NCI-H2029 treated with DMSO at 0.1 percent for 48 hours (cell line): ENCODE data around the gene FALEC.
"Not testable (repeated sequence)": the region's sequence is repeated elsewhere in the genome, so short reads cannot be mapped to it uniquely, and the experiment has no call there.

Experiments used
- DNase-seq: peaks from one replicate; lab custom pipeline; 2025; lab: John Stamatoyannopoulos, UW

FALEC gene

DNA sequence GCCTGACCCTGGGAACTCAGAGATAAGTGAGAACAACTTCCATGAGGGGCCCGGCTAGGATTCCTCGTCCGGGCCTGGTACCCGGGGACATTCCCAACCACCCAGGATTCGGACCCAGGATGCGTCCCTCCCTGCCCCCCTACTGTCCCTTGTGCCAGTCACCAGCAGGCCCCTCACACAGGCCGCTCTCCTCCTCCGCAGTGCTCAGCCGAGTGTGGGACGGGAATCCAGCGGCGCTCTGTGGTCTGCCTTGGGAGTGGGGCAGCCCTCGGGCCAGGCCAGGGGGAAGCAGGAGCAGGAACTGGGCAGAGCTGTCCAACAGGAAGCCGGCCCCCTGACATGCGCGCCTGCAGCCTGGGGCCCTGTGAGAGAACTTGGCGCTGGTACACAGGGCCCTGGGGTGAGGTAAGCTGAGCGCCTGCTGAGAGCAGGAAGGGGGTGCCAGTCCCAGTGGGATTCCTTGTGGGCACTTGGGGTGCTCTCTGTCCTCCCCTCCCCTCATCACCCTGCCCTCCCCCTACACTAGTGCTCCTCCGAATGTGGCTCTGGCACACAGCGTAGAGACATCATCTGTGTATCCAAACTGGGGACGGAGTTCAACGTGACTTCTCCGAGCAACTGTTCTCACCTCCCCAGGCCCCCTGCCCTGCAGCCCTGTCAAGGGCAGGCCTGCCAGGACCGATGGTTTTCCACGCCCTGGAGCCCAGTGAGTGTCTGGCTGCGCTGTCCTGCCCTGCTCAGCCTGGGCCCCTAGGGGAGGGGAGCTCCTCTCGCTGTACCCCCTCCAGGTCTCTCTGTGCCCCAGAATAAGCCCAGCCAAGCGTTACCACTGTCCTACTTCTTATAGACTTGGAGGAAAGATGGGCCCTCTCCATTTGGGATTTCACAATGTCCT lies 43.5 kb downstream of the FALEC start:
- no peak for DNase-seq

DNA sequence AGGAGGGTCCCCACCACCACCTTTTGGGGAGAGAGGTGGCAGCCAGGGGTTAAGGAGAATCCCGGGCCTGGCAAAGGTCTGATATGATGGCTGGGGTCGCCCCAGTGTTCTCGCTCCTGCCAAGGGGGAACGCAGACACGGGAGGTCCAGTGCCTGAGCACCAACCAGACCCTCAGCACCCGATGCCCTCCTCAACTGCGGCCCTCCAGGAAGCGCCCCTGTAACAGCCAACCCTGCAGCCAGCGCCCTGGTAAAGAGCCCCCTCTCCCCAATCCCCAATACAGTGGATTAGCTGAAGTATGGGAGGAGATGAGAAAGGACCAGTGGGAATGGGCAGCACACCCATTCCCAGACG lies 44.1 kb downstream of the FALEC start:
- no peak for DNase-seq

DNA sequence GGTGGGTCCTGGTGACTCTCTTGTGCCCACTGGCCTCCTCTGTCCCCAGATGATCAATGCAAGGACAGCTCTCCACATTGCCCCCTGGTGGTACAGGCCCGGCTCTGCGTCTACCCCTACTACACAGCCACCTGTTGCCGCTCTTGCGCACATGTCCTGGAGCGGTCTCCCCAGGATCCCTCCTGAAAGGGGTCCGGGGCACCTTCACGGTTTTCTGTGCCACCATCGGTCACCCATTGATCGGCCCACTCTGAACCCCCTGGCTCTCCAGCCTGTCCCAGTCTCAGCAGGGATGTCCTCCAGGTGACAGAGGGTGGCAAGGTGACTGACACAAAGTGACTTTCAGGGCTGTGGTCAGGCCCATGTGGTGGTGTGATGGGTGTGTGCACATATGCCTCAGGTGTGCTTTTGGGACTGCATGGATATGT lies 44.5 kb downstream of the FALEC start:
- peak; percentile 33 for DNase-seq

DNA sequence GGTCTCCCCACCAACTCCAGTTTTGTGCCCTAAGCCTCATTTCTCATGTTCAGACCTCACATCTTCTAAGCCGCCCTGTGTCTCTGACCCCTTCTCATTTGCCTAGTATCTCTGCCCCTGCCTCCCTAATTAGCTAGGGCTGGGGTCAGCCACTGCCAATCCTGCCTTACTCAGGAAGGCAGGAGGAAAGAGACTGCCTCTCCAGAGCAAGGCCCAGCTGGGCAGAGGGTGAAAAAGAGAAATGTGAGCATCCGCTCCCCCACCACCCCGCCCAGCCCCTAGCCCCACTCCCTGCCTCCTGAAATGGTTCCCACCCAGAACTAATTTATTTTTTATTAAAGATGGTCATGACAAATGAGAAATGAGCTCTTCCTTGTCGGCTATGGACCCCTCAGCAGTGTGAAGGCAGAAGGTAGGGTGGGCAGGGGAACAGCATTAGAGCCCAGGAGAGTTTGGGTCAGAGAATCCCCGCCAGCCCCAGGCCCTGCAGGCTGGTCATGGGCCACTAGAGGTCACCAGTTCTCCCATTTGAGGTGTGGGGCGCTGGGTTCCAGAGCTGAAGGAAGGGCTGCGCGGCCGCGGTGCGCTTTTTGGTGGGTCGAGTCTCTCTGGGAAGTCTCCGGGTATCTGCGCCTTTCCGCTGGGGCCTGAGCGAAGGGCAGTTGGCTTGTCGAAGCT lies 45.2 kb downstream of the FALEC start:
- peak; percentile 86 for DNase-seq

DNA sequence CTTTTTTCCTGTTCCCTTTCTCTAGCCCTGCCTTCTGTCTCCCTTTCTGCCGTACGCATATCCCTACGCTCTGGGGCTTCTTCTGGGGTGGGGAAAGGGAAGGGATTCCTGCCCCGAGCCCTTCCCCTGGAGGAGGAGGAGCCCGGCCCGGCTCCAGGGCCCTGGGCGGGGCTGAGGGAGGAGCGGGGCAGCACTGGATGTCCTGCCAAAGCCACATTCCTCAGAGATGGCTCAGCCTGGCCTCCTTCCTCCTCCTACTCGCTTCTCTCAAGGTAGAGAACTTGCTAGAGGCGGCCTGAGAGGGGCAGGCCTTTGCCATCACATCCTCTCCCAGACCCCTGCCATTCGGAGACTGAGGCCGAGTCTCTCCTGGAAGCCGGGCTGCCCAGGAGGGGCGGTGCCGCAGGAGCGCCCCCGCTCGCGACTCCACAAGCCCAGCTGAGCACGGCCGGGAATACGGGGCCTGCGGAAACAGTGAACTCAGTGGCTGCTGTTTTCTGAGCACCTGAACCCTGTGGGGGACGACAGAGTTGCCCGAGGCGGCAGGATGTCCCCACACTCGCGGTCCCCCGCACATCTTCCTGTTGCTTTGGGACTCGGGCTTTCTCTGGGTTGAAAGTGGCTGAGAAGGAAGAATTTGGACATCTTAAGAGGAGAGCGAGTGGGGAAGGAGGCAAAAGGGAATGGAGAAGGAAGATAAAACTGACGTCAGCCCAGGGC lies 45.9 kb downstream of the FALEC start:
- peak; percentile 86 for DNase-seq

DNA sequence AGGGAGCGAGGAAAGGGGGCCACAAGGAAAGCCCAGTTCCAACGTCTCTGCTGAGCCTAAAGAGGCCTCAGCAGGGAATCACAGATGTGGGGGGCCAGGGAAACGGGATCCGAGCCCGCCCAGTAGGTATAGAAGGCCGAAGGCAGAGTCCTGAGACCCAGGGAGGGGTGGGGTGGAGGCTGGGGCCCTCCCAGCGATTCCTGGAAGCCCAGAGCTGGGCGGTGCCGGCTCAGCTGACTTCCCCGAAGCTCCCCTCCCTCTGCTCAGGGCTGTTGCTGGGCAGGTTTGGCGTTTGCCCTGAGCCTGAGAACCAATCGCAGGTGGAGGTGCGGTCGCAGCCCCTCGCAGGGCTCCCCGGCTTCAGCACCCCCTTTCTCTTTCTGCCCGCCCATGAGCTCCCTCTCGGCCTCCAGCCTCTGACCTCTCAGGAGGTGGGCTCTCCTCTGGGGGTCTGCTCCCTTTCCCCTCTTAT lies 46.5 kb downstream of the FALEC start:
- peak; percentile 44 for DNase-seq

DNA sequence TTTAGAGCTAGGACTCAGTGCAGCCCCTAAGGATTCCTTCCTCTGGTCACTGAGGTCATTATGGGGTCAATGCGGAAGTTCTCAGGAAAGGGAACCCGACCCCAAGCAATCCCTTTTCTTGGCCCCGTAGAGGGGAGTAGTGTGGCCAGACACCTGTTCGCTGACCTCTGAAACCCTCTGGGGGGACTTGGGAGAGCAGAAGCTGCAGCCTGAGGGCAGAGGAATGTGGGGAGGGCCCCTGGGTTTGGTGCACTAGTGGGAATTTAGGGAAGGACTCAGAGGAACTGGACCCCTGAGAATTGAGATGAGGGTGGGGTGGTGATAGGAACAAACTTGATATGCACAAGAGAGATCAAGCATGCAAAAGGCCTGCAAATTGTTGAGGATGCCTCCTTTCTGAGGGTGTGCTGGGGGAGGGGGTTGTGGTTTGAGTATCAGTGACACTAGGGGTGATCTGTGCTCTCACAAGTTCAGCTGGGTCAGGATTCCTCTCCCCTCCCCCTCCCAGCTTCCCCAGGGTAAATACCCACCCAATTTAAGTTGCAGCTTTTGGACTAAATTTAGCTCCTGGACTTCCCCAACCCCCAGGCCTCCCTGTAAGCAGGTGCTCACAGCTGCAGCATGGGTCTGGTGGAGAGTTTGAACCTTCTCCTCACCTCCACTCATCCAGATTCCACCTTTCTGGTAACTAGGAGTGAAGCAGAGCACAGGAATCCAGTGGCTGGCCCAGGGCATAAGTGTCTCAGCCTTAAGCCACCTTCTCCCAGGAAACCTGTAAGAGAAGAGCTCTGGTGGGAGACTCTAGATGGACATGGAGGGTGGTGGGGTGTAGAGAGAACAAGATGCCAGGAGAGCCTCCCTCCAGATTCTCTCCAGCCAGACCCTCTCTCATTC lies 47.1 kb downstream of the FALEC start:
- no peak for DNase-seq

DNA sequence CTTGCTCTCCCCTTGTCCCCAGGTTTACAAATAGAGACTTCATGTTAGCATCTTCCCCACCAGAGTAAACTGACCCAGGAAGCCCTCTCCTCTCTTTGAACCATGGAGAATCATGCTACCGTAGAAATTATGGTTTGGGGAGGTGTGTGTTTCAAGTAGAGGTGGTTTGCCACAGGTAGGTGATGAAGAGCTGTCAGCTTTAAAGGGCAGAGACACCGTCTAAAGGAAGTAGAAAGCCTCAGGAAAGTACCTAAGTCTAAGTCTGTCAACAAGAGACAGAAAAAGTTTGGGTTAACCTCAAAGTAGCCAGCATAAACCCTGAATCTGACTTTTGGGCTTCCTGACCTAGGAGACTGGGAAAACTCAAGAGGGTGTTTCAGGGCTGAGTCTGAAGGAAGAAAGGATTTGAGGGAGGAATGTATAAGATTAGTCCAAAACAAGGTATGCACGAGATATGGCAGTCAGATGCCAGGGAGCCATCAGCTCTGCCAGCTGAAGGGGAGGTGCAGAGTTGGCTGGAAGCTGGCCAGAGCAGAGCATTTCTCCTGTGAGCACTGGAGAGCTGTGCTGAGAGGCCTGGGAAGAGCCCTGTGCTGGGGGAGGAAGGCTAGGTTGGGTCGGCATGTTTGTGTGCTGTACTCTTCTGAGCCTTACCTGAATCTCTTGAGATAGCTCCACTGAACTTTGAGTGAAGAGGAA lies 47.9 kb downstream of the FALEC start:
- peak; percentile 32 for DNase-seq

DNA sequence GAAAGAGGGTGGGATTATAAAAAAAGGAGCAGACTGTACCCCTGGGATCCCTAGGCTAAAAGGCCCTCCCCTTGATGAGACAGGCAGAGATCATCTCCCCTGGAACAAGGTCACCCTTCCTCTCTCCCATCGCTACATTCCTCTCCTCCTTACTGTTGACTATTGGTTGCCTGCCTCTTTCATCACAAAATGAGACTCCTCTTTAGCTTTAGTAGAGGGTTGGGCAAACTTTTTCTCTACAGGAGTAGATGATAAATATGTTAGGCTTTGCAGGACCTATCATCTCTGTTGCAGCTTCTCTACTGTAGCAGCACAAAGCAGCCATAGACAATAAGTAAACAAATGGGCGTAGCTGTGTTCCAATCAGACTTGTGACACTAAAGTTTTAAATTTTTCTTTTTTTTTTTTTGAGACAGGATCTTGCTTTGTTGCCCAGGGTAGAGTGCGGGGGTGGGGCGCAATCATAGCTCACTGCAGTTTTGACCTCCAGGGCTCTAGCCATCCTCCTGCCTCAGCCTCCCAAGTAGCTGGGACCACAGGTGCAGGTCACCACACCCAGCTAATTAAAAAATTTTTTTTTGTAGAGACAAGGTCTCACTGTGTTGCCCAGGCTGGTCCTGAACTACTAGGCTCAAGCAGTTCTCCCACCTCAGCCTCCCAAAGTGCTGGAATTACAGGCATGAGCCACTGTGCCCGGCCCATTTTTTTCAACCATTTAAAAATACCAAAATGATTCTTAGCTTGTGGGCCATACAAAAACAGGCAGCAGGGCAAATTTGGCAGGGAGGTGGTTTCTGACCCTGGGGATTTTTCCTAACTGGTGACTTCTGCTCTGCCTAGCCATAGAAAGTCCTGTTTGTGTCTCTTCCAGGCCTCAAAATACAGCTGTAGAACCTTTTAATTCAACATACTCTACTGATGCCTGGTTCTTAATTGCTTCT lies 48.8 kb downstream of the FALEC start:
- DNase-seq = no peak

DNA sequence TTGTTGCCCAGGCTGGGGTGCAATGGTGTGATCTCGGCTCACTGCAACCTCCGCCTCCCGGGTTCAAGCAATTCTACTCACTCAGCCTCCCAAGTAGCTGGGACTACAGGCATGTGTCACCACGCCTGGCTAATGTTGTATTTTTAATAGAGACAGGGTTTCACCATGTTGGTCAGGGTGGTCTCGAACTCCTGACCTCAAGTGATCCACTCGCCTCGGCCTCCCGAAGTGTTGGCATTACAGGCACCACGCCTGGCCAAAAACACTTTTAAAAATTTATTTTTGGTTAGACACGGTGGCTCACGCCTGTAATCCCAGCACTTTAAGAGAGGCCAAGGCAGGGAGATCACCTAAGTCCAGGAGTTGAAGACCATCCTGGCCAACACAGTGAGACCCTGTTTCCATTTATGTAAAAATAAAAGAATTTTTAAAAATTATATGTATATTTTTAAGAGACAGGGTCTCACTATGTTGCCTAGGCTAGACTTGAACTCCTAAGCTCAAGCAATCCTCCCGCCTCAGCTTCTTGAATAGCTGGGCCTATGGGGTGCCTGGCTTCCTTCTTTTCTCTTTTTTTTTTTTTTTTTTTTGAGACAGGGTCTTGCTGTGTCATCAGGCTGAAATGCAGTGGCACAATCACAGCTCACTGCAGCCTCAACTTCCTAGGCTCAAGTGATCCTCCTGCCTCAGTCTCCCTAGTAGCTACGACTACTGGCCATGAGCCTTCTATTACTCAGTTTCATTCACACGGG lies 49.9 kb downstream of the FALEC start:
- DNase-seq = not testable (repeated sequence)

DNA sequence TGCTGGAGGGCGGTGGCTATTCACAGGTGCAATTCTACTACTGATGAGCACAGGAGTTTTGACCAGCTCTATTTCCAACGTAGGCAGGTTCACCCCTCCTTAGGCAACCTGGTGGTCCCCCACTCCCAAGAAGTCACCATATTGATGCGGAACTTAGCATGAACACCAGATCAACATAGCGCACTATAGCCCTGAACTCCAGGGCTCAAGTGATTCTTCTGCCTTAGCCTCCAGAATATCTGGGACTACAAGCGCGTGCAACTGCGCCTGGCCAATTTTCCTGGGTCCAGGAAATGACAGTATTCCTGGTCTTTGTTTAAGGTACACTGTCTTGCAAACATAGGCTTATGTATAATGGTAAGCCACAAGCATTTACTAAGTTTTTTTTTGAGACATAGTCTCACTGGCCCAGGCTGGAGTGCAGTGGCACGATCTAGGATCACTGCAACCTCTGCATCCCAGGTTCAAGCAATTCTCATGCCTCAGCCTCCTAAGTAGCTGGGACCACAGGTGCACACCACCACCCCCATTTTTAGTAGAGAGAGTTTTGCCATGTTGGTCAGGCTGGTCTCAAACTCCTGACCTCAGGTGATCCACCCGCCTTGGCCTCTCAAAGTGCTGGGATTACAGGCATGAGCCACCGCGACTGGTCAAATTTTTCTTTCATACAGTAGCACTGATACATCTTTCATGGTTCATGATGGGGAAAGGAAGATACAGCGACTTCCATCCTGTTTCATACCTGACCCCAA lies 51.2 kb downstream of the FALEC start:
- no peak for DNase-seq

DNA sequence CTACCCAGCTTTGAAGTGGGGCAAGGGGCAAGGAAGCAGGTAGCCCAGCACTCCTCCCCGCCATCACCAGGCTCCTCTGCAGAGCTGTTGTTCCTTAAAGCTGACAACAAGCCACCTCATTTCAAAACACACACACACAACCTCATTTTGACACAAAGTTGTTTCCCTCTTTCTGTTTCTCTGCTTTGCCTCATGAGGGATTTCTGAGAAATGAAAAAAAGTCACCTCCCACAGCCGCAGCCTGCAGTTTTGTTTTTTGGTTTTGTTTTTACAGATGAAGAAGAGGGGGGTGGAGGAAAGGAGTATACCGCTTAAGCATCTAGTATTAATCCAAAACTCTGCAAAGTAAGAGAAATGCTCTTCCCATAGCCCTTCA lies 51.8 kb downstream of the FALEC start:
- no peak for DNase-seq

DNA sequence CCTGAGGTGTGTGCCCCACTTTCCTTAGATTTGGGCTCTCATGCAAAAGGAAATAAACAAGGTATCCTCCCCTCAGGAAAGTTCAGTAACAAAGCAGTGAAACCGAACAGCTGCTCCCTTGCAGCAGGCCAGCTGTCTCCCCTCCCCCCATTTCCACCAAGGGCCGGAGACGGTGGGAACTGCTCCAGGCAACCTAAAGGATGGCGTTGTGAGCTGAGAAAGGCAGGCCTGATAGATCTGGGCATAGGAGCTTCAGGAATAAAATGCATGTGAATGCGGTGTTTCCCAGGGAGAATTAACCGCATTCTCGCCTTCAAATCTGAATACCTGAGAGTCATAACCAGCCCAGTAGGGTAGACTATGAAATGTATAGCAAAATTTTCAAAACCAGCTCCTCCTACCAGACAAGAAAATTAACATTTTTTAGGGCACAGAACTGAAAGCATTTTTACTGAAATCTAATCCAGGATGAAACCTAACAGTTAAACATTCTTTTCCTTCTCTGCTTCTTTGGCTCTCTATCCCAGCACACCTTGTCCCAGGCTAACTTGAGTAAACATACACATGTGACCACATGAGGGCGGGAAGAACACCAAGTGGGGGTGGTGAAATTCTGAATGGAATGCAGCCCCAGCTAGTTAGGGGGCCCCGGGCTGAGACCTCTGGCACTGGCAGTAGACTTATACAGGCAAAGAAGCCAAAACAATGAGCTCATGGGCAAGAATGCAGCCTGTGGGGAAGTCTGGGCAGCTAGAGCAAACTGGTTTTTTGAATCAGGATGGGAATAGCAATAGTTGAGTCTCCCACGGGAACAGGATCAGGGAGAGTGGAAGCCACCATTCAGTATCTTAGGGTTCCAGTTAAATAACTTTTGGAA lies 52.4 kb downstream of the FALEC start:
- DNase-seq = peak; percentile 45

DNA sequence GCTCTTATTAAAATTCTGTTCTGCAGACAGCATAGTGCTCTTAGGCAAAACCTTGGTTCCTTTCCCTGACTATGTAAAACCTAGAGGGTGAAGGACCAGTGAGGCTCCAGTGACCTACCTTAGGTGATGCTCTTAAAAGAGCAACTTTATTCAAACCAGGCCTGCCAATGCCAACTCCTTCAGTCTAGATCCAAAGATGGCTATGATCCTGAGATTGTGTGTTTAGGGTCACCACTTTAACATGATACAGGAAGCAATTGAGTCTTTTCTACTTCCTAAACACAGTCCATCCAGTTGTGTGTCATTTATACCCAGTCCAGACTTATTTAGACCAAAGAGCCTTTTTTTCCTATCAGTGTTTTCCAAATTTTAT lies 53.0 kb downstream of the FALEC start:
- no peak for DNase-seq

DNA sequence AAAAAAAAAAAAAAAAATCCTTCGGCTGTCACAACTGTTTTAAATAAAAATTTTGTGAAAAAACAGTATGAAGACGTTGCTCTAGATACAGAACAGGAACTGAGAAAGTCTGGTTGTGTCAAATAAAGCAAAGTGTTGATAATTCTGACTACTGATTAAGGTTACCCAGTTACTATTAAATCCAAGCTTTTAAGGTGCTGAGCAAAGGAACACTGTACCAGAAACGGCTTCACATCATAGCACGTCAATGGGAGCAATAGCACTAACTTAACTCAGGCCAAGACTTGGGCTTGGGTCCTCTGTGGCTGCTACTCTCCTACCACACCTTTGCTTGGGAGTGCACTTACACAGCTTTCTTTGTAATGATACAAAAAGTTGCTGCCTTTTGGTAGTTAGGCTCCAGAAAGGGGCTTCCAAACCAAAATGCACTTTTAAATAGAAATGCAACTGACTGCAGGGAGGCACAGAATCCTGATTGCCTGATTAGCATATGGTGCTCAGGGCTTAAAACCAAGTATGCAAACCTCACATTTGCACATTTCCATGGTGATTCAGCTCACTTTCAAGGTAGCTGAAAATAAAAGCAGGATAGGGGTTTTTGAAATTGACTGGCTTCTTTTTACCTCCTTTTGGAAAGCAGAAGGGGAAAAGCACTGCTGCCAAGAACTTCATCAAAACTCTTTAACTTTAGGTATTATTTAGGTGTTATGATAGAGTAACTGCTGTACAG lies 57.5 kb downstream of the FALEC start:
- no peak for DNase-seq

DNA sequence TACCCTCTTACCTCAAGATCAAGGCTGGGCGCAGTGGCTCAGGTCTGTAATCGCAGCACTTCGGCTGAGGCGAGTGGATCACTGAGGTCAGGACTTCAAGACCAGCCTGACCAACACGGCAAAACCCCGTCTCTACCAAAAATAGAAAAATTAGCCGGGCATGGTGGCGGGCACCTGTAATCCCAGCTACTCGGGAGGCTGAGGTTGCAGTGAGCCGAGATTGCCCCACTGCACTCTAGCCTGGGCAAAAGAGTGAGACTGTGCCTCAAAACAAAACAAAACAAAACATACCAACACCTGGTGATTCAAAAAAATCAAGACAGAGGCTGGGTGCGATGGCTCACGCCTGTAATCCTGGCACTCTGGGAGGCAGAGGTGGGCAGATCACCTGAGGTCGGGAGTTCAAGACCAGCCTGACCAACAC lies 58.1 kb downstream of the FALEC start:
- DNase-seq = not testable (repeated sequence)
